Effector memory CD4-positive, alpha-beta T cell (primary cell): ENCODE data around the gene CHRNE.

ENCODE experiments used
- DNase-seq, 3 donors: peaks; one replicate each; pipeline ENCODE4 v3.0.0-alpha.2; 2020
- H3K27ac ChIP-seq: 2 replicates; pipeline ENCODE4 v1.7.0; 2013; ENCODE audit warnings: mild to moderate bottlenecking, low read length, moderate library complexity; ENCODE audit not compliant: insufficient read depth, poor library complexity, severe bottlenecking
- H3K27me3 ChIP-seq: replicated peaks from 2 replicates; pipeline ENCODE4 v1.7.0; 2013; ENCODE audit warnings: mild to moderate bottlenecking, low read length; ENCODE audit not compliant: insufficient read depth, control insufficient read depth, poor library complexity, severe bottlenecking
- H3K36me3 ChIP-seq: 2 replicates; pipeline ENCODE4 v1.7.0; 2013; ENCODE audit warnings: mild to moderate bottlenecking, low read length, moderate library complexity; ENCODE audit not compliant: control insufficient read depth, insufficient read depth
- H3K4me1 ChIP-seq: 2 replicates; pipeline ENCODE4 v1.7.0; 2013; ENCODE audit warnings: low read length, mild to moderate bottlenecking; ENCODE audit not compliant: control insufficient read depth, insufficient read depth, poor library complexity, severe bottlenecking
- H3K4me3 ChIP-seq: 2 replicates; pipeline ENCODE4 v1.7.0; 2013; ENCODE audit warnings: low read length, low read depth, mild to moderate bottlenecking; ENCODE audit not compliant: insufficient read depth, poor library complexity, severe bottlenecking
- H3K9me3 ChIP-seq: 2 replicates; pipeline ENCODE4 v1.7.0; 2013; ENCODE audit warnings: mild to moderate bottlenecking, low read length, moderate library complexity; ENCODE audit not compliant: control insufficient read depth

Gene CHRNE

GRCh38 chr17:4891411-4892410 is 11.2 kb downstream of the CHRNE start:
- Histone ChIP-seq H3K4me3 (no peak overlapping the region), H3K27ac (no peak overlapping the region), H3K36me3 (peaks cover 94% of the 10 kb centered on the region), H3K9me3 (no peaks in the 10 kb centered on the region), H3K27me3 (no peaks in the 10 kb centered on the region), H3K4me1 (no peaks in the 10 kb centered on the region)
- DNase-seq: no peak

GRCh38 chr17:4887581-4887980 is 15.3 kb downstream of the CHRNE start:
- no peaks in the 10 kb centered on the region for H3K4me1 ChIP-seq
- no peak for DNase-seq
- H3K27ac ChIP-seq: no peak overlapping the region
- H3K36me3 ChIP-seq: peaks cover 78% of the 10 kb centered on the region
- H3K4me3 ChIP-seq: no peak overlapping the region
- no peaks in the 10 kb centered on the region for H3K27me3 ChIP-seq
- no peaks in the 10 kb centered on the region for H3K9me3 ChIP-seq

GRCh38 chr17:4886830-4887229 is 16.1 kb downstream of the CHRNE start:
- peaks cover 71% of the 10 kb centered on the region for H3K36me3 ChIP-seq

GRCh38 chr17:4884489-4884888 is 18.4 kb downstream of the CHRNE start:
- Histone ChIP-seq H3K4me1 (no peaks in the 10 kb centered on the region), H3K27me3 (no peaks in the 10 kb centered on the region), H3K27ac (no peak overlapping the region), H3K9me3 (no peaks in the 10 kb centered on the region), H3K36me3 (peaks cover 62% of the 10 kb centered on the region), H3K4me3 (no peak overlapping the region)
- no peak for DNase-seq

More at GRCh38 chr17:4886830-4887229, 16.1 kb downstream of the CHRNE start:
- no peak overlapping the region for H3K4me3 ChIP-seq
- no peak for DNase-seq
- no peaks in the 10 kb centered on the region for H3K27me3 ChIP-seq
- H3K4me1 ChIP-seq: no peaks in the 10 kb centered on the region
- H3K27ac ChIP-seq: no peak overlapping the region
- H3K9me3 ChIP-seq: no peaks in the 10 kb centered on the region

GRCh38 chr17:4881761-4882555 is 20.9 kb downstream of the CHRNE start:
- no peaks in the 10 kb centered on the region for H3K27me3 ChIP-seq
- H3K4me3 ChIP-seq: no peak overlapping the region
- peak in 2 of 3 donors; percentile 32 to 44 for DNase-seq
- no peaks in the 10 kb centered on the region for H3K4me1 ChIP-seq
- peaks cover 54% of the 10 kb centered on the region for H3K36me3 ChIP-seq
- no peak overlapping the region for H3K27ac ChIP-seq
- H3K9me3 ChIP-seq: no peaks in the 10 kb centered on the region

GRCh38 chr17:4880857-4881256 is 22.0 kb downstream of the CHRNE start:
- Histone ChIP-seq H3K4me1 (no peaks in the 10 kb centered on the region), H3K9me3 (no peaks in the 10 kb centered on the region), H3K27ac (no peak overlapping the region), H3K27me3 (no peaks in the 10 kb centered on the region), H3K36me3 (peaks cover 43% of the 10 kb centered on the region), H3K4me3 (no peak overlapping the region)
- no peak for DNase-seq

- H3K36me3 ChIP-seq: peaks cover 31% of the 10 kb centered on the region
- DNase-seq: no peak
- no peaks in the 10 kb centered on the region for H3K9me3 ChIP-seq
- H3K27ac ChIP-seq: no peak overlapping the region
- H3K4me1 ChIP-seq: no peaks in the 10 kb centered on the region
- H3K27me3 ChIP-seq: no peaks in the 10 kb centered on the region
- no peak overlapping the region for H3K4me3 ChIP-seq
Observed at GRCh38 chr17:4879601-4880000, 23.3 kb downstream of the CHRNE start.

- Histone ChIP-seq H3K4me1 (no peaks in the 10 kb centered on the region), H3K9me3 (no peaks in the 10 kb centered on the region), H3K36me3 (peaks cover 27% of the 10 kb centered on the region), H3K27ac (no peak overlapping the region), H3K27me3 (no peaks in the 10 kb centered on the region), H3K4me3 (no peak overlapping the region)
- DNase-seq: no peak
Observed at GRCh38 chr17:4877089-4877488, 25.8 kb downstream of the CHRNE start.

GRCh38 chr17:4872786-4873185 is 30.1 kb downstream of the CHRNE start:
- no peaks in the 10 kb centered on the region for H3K9me3 ChIP-seq
- DNase-seq: no peak
- no peak overlapping the region for H3K4me3 ChIP-seq
- H3K36me3 ChIP-seq: no peaks in the 10 kb centered on the region
- no peaks in the 10 kb centered on the region for H3K4me1 ChIP-seq
- H3K27ac ChIP-seq: no peak overlapping the region
- no peaks in the 10 kb centered on the region for H3K27me3 ChIP-seq

- Histone ChIP-seq H3K4me3 (no peak overlapping the region), H3K4me1 (no peaks in the 10 kb centered on the region), H3K27me3 (no peaks in the 10 kb centered on the region), H3K27ac (no peak overlapping the region), H3K9me3 (no peaks in the 10 kb centered on the region), H3K36me3 (no peaks in the 10 kb centered on the region)
- no peak for DNase-seq
Observed at GRCh38 chr17:4870855-4871254, 32.0 kb downstream of the CHRNE start.
